OCI-LY1 (cell line): ENCODE data around the gene PARN.

ENCODE experiments used
- EZH2 ChIP-seq: fragments of 200-600 bp; sonication (generic), shearing (Covaris generic); IDR thresholded peaks from 2 replicates; pipeline ENCODE4 v1.8.0; 2017; ENCODE audit warnings: borderline replicate concordance, mixed run types, mild to moderate bottlenecking, antibody characterized with exemption, low read length, moderate library complexity, mixed read lengths
- TF ChIP-seq, protein P1 (sequence below): fragments of 200-600 bp; sonication (generic), shearing (Covaris generic); IDR thresholded peaks from 2 replicates; pipeline ENCODE4 v1.5.1; 2017; ENCODE audit warnings: mild to moderate bottlenecking, antibody characterized with exemption, low read length, moderate library complexity, mixed read lengths

- TF ChIP-seq, protein P1, sequence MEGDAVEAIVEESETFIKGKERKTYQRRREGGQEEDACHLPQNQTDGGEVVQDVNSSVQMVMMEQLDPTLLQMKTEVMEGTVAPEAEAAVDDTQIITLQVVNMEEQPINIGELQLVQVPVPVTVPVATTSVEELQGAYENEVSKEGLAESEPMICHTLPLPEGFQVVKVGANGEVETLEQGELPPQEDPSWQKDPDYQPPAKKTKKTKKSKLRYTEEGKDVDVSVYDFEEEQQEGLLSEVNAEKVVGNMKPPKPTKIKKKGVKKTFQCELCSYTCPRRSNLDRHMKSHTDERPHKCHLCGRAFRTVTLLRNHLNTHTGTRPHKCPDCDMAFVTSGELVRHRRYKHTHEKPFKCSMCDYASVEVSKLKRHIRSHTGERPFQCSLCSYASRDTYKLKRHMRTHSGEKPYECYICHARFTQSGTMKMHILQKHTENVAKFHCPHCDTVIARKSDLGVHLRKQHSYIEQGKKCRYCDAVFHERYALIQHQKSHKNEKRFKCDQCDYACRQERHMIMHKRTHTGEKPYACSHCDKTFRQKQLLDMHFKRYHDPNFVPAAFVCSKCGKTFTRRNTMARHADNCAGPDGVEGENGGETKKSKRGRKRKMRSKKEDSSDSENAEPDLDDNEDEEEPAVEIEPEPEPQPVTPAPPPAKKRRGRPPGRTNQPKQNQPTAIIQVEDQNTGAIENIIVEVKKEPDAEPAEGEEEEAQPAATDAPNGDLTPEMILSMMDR, result no peak
- TF ChIP-seq EZH2, result no peak
Measured at GRCh38 chr16:14539156-14539555, 90.9 kb downstream of the PARN start.
